ENCODE data around the gene SGMS1. TPM values are rescaled to one million over a fixed set of nuclear protein-coding genes. Genes with fewer than 3 reads are reported as not detected.
A peak's percentile ranks its signal among the peaks of the same experiment; 100 is the strongest.

The SGMS1 gene
- total and polyA plus RNA-seq, 11 donors: 6.9 to 40.6 (median 19.6) TPM

DNA sequence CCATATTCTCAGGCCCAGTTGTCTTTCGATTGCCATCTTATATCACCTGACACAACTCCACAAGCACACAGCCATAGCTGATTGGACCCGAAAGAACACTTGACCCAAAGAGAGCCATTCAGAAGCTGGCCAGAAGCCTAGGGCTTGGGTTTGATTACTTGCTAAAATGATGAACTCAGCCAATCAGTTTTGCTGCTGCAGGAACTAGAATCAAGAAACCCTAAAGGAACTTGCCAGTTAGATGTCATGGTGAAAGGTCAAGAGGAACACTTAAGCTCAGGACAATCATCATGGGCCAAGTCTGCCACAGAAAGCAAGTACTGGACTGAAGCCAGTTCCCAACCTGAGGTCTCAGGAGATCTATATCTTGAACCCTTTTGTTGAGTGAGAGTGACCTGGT is 150.0 kb downstream of the SGMS1 start:
- intact Hi-C loops (cut with DNase I): no loop called here

GRCh38 chr10:50472914-50473313 is 150.8 kb downstream of the SGMS1 start:
- Histone ChIP-seq H3K27ac (no peak overlapping the region), H3K27me3 (no peaks in the 10 kb centered on the region), H3K36me3 (no peaks in the 10 kb centered on the region), H3K9me3 (peaks cover 0 to 4% (median 0%) of the 10 kb centered on the region in 12 donors), H3K4me3 (no peak overlapping the region), H3K4me1 (peaks cover 0 to 47% (median 28%) of the 10 kb centered on the region in 12 donors)
- no peak for TF ChIP-seq POLR2A (IDR thresholded peaks at IDR 0.05)
- TF ChIP-seq, protein P1, sequence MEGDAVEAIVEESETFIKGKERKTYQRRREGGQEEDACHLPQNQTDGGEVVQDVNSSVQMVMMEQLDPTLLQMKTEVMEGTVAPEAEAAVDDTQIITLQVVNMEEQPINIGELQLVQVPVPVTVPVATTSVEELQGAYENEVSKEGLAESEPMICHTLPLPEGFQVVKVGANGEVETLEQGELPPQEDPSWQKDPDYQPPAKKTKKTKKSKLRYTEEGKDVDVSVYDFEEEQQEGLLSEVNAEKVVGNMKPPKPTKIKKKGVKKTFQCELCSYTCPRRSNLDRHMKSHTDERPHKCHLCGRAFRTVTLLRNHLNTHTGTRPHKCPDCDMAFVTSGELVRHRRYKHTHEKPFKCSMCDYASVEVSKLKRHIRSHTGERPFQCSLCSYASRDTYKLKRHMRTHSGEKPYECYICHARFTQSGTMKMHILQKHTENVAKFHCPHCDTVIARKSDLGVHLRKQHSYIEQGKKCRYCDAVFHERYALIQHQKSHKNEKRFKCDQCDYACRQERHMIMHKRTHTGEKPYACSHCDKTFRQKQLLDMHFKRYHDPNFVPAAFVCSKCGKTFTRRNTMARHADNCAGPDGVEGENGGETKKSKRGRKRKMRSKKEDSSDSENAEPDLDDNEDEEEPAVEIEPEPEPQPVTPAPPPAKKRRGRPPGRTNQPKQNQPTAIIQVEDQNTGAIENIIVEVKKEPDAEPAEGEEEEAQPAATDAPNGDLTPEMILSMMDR (IDR thresholded peaks at IDR 0.05): no peak
- no peak for ATAC-seq
- intact Hi-C loops (cut with DNase I): no loop called here
- DNase-seq: no peak

More for the DNA sequence above, 150.0 kb downstream of the SGMS1 start:
- 74 to 87% (median 82%) methylated on average over 2 of the region's 2 CpGs for WGBS, 4 donors
- DNase-seq (no peak), ATAC-seq (peak in 2 of 4 donors; percentile 32 to 59)
- Histone ChIP-seq H3K9me3 (peaks cover 0 to 4% (median 0%) of the 10 kb centered on the region in 12 donors), H3K4me1 (peaks cover 0 to 44% (median 27%) of the 10 kb centered on the region in 12 donors), H3K27me3 (no peaks in the 10 kb centered on the region), H3K36me3 (no peaks in the 10 kb centered on the region), H3K27ac (no peak overlapping the region), H3K4me3 (no peak overlapping the region)
- TF ChIP-seq POLR2A (IDR thresholded peaks at IDR 0.05): no peak
- TF ChIP-seq, protein P1 (IDR thresholded peaks at IDR 0.05): no peak

GRCh38 chr10:50471583-50471975 is 152.2 kb downstream of the SGMS1 start:
- no peak for TF ChIP-seq POLR2A (IDR thresholded peaks at IDR 0.05)
- TF ChIP-seq, protein P1 (IDR thresholded peaks at IDR 0.05): no peak
- DNase-seq (no peak), ATAC-seq (no peak)
- H3K27ac ChIP-seq: no peak overlapping the region
- no peaks in the 10 kb centered on the region for H3K27me3 ChIP-seq
- no peak overlapping the region for H3K4me3 ChIP-seq
- no peaks in the 10 kb centered on the region for H3K9me3 ChIP-seq
- H3K36me3 ChIP-seq: no peaks in the 10 kb centered on the region
- H3K4me1 ChIP-seq: peaks cover 0 to 59% (median 29%) of the 10 kb centered on the region in 12 donors
- intact Hi-C loops (cut with DNase I): loop anchor here in 1 of 10 donors (2.0 kb wide), 1 partner anchor 153 kb away; no protein-coding TSS in a partner anchor
- 46 to 86% (median 81%) methylated on average over 3 of the region's 3 CpGs for WGBS, 4 donors

DNA sequence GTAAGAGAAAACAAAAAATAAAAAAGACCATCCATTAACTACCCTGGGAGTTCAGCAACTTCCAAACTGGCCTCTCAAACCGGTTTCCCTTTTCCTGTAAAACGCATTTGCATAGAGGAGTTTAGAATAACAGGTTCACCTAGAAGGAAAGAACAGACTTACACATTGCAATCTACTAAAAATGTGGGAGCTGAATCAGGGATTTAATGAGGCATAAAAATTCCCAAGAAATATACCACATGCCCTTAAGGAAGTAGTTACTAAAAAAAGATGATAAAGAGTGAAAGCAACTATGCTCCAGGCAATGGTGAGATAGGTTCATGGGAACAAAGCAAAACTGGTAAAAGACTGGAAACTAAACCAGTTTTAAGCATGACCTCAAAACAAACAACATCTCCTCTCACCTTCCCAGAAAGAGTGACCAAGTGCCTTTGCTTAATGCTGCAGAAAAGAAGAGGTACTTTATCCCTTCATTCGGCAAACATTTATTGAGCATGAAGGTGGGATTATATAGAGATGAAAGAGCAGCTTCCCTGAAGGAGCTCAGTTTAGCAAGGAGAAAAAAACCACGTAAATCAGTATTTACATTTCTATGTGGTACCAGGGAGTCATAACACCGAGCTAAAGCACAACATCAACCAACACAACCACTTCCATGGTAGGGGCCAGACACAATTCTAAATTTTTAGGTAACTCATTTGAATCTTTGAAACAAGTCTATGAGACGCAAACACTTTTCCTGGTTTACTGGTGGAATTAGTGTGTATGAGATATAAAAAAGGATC is 152.8 kb downstream of the SGMS1 start:
- intact Hi-C loops (cut with DNase I): loop anchor here in 1 of 10 donors (2.0 kb wide), 1 partner anchor 154 kb away; no protein-coding TSS in a partner anchor
- Histone ChIP-seq H3K27me3 (no peaks in the 10 kb centered on the region), H3K9me3 (no peaks in the 10 kb centered on the region), H3K36me3 (no peaks in the 10 kb centered on the region), H3K27ac (peak overlapping the region in 3 of 12 donors; percentile 18 to 39 (median 30)), H3K4me1 (peaks cover 0 to 59% (median 29%) of the 10 kb centered on the region in 12 donors), H3K4me3 (no peak overlapping the region)
- ATAC-seq: no peak
- WGBS, 4 donors: 74 to 77% (median 77%) methylated on average over 6 of the region's 6 CpGs
- DNase-seq: no peak
- TF ChIP-seq POLR2A (IDR thresholded peaks at IDR 0.05): no peak

All from heart left ventricle (tissue), 16 donors.